A673 (cell line): ENCODE measurements around the gene SP2. TPM values are rescaled to one million over a fixed set of nuclear protein-coding genes. Genes with fewer than 3 reads are reported as not detected.

Experiments
- BruUV-seq: library from RNA; stranded (reverse); fragments of 400-500 nt; replicated peaks from 2 replicates; lab custom pipeline; 2021; lab: Mats Ljungman, UMichigan
- CTCF ChIA-PET: fragments of 300-600 bp; sonication (Branson Sonifier 250); formaldehyde crosslinking; loops from one replicate; lab custom pipeline; 2022; ENCODE audit warnings: antibody characterized with exemption; lab: Charles Lee
- POLR2A ChIA-PET: fragments of 300-600 bp; sonication (Branson Sonifier 250); formaldehyde crosslinking; loops from one replicate; lab custom pipeline; 2022; ENCODE audit warnings: antibody characterized with exemption; ENCODE audit not compliant: low non-redundant PET; lab: Charles Lee
- DNase-seq: peaks from one replicate; pipeline ENCODE4 v3.0.0-alpha.2; 2015; ENCODE audit warnings: low spot score
- H3K27ac ChIP-seq: fragments of 200-600 bp; sonication (generic); 2 replicates; pipeline ENCODE4 v1.5.1; 2016; ENCODE audit warnings: mixed run types, low read depth, mild to moderate bottlenecking, mixed read lengths, antibody characterized with exemption, low read length; ENCODE audit not compliant: poor library complexity, severe bottlenecking
- H3K27me3 ChIP-seq: fragments of 200-600 bp; sonication (generic); replicated peaks from 2 replicates; pipeline ENCODE4 v1.6.1; 2017; ENCODE audit warnings: mixed run types, low read depth, mild to moderate bottlenecking, mixed read lengths, antibody characterized with exemption, low read length; ENCODE audit not compliant: insufficient read depth, poor library complexity
- H3K36me3 ChIP-seq: fragments of 200-600 bp; sonication (generic); 2 replicates; pipeline ENCODE4 v1.6.1; 2016; ENCODE audit warnings: mixed run types, mild to moderate bottlenecking, mixed read lengths, antibody characterized with exemption, low read length; ENCODE audit not compliant: insufficient read depth, poor library complexity, severe bottlenecking
- H3K4me1 ChIP-seq: fragments of 200-600 bp; sonication (generic); 2 replicates; pipeline ENCODE4 v1.6.1; 2017; ENCODE audit warnings: mixed run types, mild to moderate bottlenecking, mixed read lengths, antibody characterized with exemption, low read length; ENCODE audit not compliant: insufficient read depth, poor library complexity, severe bottlenecking
- H3K4me3 ChIP-seq: fragments of 200-600 bp; sonication (generic); 2 replicates; pipeline ENCODE4 v1.5.1; 2016; ENCODE audit warnings: low read depth, mixed run types, mild to moderate bottlenecking, mixed read lengths, low read length; ENCODE audit not compliant: poor library complexity, severe bottlenecking
- H3K9me3 ChIP-seq: fragments of 200-600 bp; sonication (generic); 2 replicates; pipeline ENCODE4 v1.6.1; 2016; ENCODE audit warnings: mixed run types, low read depth, mild to moderate bottlenecking, mixed read lengths, antibody characterized with exemption, low read length; ENCODE audit not compliant: poor library complexity, severe bottlenecking
- EZH2 ChIP-seq: fragments of 200-600 bp; sonication (generic); IDR thresholded peaks from 2 replicates; pipeline ENCODE4 v1.6.1; 2017; ENCODE audit warnings: borderline replicate concordance, low read depth, mild to moderate bottlenecking, mixed read lengths, antibody characterized with exemption, low read length; ENCODE audit not compliant: poor library complexity, severe bottlenecking
- intact Hi-C: fragments of 100-400 bp; cut with micrococcal nuclease; formaldehyde crosslinking; loops from one replicate; pipeline ENCODE4 v1.10.0; 2022; ENCODE audit not compliant: unreplicated experiment
- total RNA-seq: library from RNA; stranded (reverse); gene quantifications from 2 replicates; pipeline ENCODE4 v1.2.3, GENCODE V29; 2021
- TF ChIP-seq, protein P1 (sequence below): fragments of 300-800, 200-600 bp; sonication (generic); conservative IDR thresholded peaks from 2 replicates; pipeline ENCODE4 v1.5.1; 2017; ENCODE audit warnings: low read depth, mild to moderate bottlenecking, antibody characterized with exemption, low read length, moderate library complexity, mixed read lengths

SP2 gene
- total RNA-seq, 1 experiment from 2014 or later, result 19.5 TPM

DNA sequence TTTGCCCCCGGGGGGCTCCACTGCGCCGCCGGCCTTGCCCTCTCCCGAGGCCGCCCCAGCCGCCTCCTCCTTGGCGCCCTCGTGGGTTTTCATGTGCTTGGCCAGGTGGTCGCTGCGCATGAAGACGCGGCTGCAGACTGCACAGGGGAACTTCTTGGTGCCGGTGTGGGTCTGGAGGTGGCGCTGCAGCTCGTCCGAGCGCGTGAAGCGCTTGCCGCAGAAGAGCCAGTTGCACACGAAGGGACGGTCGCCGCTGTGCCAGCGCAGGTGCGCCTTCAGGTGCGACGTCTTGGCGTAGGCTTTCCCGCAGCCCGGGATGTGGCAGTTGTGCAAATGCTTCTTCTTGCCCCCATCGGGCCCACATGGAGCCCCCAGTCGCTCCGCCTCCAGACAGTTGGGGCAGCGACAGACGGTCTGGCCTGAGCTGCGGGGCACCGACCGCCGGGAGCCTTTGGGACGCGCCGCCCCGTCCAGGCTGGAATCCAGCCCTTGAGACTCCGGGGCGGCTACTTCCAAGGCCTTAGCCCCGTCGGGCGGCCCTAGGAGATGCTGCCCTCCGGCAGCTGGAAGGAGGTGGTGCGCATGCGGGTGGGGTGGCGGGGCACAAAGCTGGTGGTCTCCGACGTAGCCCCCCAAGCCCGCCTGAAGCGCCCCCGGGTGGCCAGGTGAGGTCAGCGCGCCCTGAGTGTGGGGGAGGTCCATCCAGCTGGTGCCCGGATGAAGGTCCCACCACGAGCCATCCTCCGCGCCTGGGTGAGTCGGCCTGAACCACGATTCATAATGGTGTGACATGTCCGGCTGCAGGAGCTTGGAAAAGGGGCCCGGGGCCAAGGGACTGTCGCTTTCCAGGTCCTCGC, 48.5 kb upstream of the SP2 start:
- H3K27me3 ChIP-seq, result peaks cover 70% of the 10 kb centered on the region
- H3K4me1 ChIP-seq, result no peaks in the 10 kb centered on the region
- ChIA-PET POLR2A (no interaction called here), CTCF (interaction anchor here (1.7 kb wide), 1 partner anchor 42 kb away, joined by 7 read pairs; no protein-coding TSS in a partner anchor)
- no peaks in the 10 kb centered on the region for H3K36me3 ChIP-seq
- peak; percentile 55 for TF ChIP-seq EZH2
- TF ChIP-seq, protein P1, sequence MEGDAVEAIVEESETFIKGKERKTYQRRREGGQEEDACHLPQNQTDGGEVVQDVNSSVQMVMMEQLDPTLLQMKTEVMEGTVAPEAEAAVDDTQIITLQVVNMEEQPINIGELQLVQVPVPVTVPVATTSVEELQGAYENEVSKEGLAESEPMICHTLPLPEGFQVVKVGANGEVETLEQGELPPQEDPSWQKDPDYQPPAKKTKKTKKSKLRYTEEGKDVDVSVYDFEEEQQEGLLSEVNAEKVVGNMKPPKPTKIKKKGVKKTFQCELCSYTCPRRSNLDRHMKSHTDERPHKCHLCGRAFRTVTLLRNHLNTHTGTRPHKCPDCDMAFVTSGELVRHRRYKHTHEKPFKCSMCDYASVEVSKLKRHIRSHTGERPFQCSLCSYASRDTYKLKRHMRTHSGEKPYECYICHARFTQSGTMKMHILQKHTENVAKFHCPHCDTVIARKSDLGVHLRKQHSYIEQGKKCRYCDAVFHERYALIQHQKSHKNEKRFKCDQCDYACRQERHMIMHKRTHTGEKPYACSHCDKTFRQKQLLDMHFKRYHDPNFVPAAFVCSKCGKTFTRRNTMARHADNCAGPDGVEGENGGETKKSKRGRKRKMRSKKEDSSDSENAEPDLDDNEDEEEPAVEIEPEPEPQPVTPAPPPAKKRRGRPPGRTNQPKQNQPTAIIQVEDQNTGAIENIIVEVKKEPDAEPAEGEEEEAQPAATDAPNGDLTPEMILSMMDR, result peak; percentile 55
- H3K4me3 ChIP-seq, result no peak overlapping the region
- BruUV-seq, result no TSS peak
- H3K27ac ChIP-seq, result no peak overlapping the region
- H3K9me3 ChIP-seq, result no peaks in the 10 kb centered on the region
- DNase-seq, result no peak
- intact Hi-C loops, result loop anchor here (10.0 kb wide), 1 partner anchor 97 kb away; the partner anchor contains the start of gene PNPO

DNA sequence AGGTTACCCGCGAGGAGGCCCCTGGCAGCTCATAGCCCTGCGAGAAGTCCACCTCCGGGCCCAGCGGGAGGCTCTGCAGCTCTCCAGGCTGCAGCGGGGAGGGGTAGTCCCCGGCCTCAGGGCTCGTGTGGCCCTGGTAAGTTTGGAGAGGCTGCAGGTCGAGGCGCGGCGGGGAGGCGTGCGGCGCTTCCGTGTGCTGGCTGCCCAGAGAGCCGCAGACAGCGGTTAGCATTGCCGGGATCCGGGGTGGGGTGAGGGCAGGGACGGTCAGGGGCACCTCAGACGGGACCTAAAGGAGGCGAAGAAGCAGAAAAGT, 47.9 kb upstream of the SP2 start:
- no peak for DNase-seq
- intact Hi-C loops, result loop anchor here (10.0 kb wide), 1 partner anchor 97 kb away; the partner anchor contains the start of gene PNPO
- Histone ChIP-seq H3K27me3 (peaks cover 76% of the 10 kb centered on the region), H3K4me1 (no peaks in the 10 kb centered on the region), H3K9me3 (no peaks in the 10 kb centered on the region), H3K27ac (no peak overlapping the region), H3K4me3 (no peak overlapping the region), H3K36me3 (no peaks in the 10 kb centered on the region)
- ChIA-PET CTCF (interaction anchor here (1.7 kb wide), 1 partner anchor 42 kb away, joined by 7 read pairs; no protein-coding TSS in a partner anchor), POLR2A (no interaction called here)
- TF ChIP-seq, protein P1, result no peak
- no peak for TF ChIP-seq EZH2
- no TSS peak for BruUV-seq

DNA sequence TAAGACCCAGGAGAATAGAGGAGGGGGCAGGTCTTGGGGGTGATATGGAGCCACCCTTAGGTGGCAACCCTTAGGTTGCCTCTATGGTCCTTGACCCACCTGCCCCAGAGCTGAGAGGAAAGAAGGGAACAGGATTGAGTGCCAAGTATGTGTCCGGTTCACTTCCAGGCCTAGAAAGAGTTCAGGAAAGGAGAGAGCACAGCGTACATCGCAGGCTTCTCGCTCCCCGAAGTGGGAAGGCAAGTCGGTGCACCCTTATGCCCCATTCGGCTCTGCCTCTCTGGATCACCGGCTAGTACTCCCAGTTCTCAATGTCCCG, 45.7 kb upstream of the SP2 start:
- Histone ChIP-seq H3K4me1 (no peaks in the 10 kb centered on the region), H3K27ac (no peak overlapping the region), H3K4me3 (no peak overlapping the region), H3K27me3 (peaks cover 97% of the 10 kb centered on the region), H3K36me3 (no peaks in the 10 kb centered on the region), H3K9me3 (no peaks in the 10 kb centered on the region)
- CTCF ChIA-PET, result no interaction called here
- no peak for DNase-seq
- no peak for TF ChIP-seq EZH2
- TF ChIP-seq, protein P1, result no peak
- BruUV-seq, result no TSS peak
- POLR2A ChIA-PET, result no interaction called here
- intact Hi-C loops, result no loop called here
